Panc1 (cell line): ENCODE data around the gene RC3H1. TPM values are rescaled to one million over a fixed set of nuclear protein-coding genes. Genes with fewer than 3 reads are reported as not detected.

Source experiments
- ATAC-seq: fragments of 200-7000 bp; cut with Tn5 transposase; 2 replicates; pipeline ENCODE4 v1.9.1; 2020; ENCODE audit warnings: mild to moderate bottlenecking, moderate library complexity
- BruUV-seq: library from RNA; stranded (reverse); fragments of 400-500 nt; replicated peaks from 2 replicates; lab custom pipeline; 2021; lab: Mats Ljungman, UMichigan
- CTCF ChIA-PET: fragments of 300-600 bp; sonication (Branson Sonifier 250); formaldehyde crosslinking; loops from one replicate; lab custom pipeline; 2022; ENCODE audit warnings: antibody characterized with exemption; lab: Charles Lee
- POLR2A ChIA-PET: fragments of 300-600 bp; sonication (Branson Sonifier 250); formaldehyde crosslinking; loops from one replicate; lab custom pipeline; 2022; ENCODE audit warnings: antibody characterized with exemption; lab: Charles Lee
- DNase-seq: peaks from one replicate; pipeline ENCODE4 v3.0.0-alpha.2; 2010; ENCODE audit warnings: low read depth, low spot score
- H3K27ac ChIP-seq: 2 replicates; pipeline ENCODE4 v1.5.1; 2011; ENCODE audit warnings: mild to moderate bottlenecking, low read length, inconsistent platforms
- H3K27me3 ChIP-seq: fragments of 200-500 bp; sonication (Bioruptor generic); 2 replicates; pipeline ENCODE4 v1.6.0; 2014; ENCODE audit warnings: low read length, inconsistent platforms; ENCODE audit not compliant: control insufficient read depth, insufficient read depth
- H3K36me3 ChIP-seq: fragments of 200-500 bp; sonication (Bioruptor generic); 2 replicates; pipeline ENCODE4 v1.5.1; 2014; ENCODE audit warnings: inconsistent platforms, mild to moderate bottlenecking, low read length, moderate library complexity; ENCODE audit not compliant: control insufficient read depth, insufficient read depth
- H3K4me1 ChIP-seq: 2 replicates; pipeline ENCODE4 v1.5.1; 2011; ENCODE audit warnings: inconsistent platforms, mild to moderate bottlenecking, low read length, moderate library complexity; ENCODE audit not compliant: control insufficient read depth, insufficient read depth
- H3K4me3 ChIP-seq, 2 experiments: 2 replicates each; pipeline ENCODE4 v1.5.1; 2011 to 2012; ENCODE audit warnings: low read depth in 2 of 2, low read length in 2 of 2, mild to moderate bottlenecking in 2 of 2, inconsistent platforms in 1 of 2, moderate library complexity in 1 of 2
- H3K9me3 ChIP-seq: fragments of 200-500 bp; sonication (Bioruptor generic); 2 replicates; pipeline ENCODE4 v1.5.1; 2014; ENCODE audit warnings: low read depth, mild to moderate bottlenecking, inconsistent platforms, low read length, moderate library complexity; ENCODE audit not compliant: control insufficient read depth, insufficient read depth
- CTCF ChIP-seq: fragments of 450-650 bp; IDR thresholded peaks from 2 replicates; pipeline ENCODE4 v1.5.1; 2017; ENCODE audit warnings: mild to moderate bottlenecking
- POLR2AphosphoS5 ChIP-seq: IDR thresholded peaks from 2 replicates; pipeline ENCODE4 v1.6.1; 2012; ENCODE audit warnings: mild to moderate bottlenecking, low read depth, low read length, moderate library complexity
- SIN3A ChIP-seq: IDR thresholded peaks from 2 replicates; pipeline ENCODE4 v1.6.1; 2012; ENCODE audit warnings: low read depth, mild to moderate bottlenecking, low read length, moderate library complexity, borderline replicate concordance; ENCODE audit not compliant: insufficient read depth
- TCF7L2 ChIP-seq: IDR thresholded peaks from 2 replicates; pipeline ENCODE4 v1.6.1; 2011; ENCODE audit warnings: mild to moderate bottlenecking, low read depth, low read length, inconsistent platforms
- in situ Hi-C: cut with HindIII; loops from 2 replicates; pipeline ENCODE4 v1.10.0; 2016; ENCODE audit warnings: low sequenced_read_pairs, low pct_unique_long_range_greater_than_20kb
- intact Hi-C: fragments of 100-400 bp; cut with micrococcal nuclease; formaldehyde crosslinking; loops from one replicate; pipeline ENCODE4 v1.10.0; 2022; ENCODE audit not compliant: unreplicated experiment
- total RNA-seq: library from RNA; stranded (reverse); gene quantifications from one replicate; pipeline ENCODE4 v1.2.1, GENCODE V29; 2021; ENCODE audit not compliant: unreplicated experiment
- TF ChIP-seq, protein P1 (sequence below), 2 experiments: IDR thresholded peaks; 2 replicates each; pipeline ENCODE4 v1.6.1; 2011 to 2012; ENCODE audit warnings: low read depth in 2 of 2, control low read depth in 1 of 2, low read length in 1 of 2, mild to moderate bottlenecking in 1 of 2, moderate library complexity in 1 of 2; ENCODE audit not compliant: insufficient read depth in 1 of 2

The RC3H1 gene
- total RNA-seq, 1 experiment from 2014 or later: 21.4 TPM

DNA sequence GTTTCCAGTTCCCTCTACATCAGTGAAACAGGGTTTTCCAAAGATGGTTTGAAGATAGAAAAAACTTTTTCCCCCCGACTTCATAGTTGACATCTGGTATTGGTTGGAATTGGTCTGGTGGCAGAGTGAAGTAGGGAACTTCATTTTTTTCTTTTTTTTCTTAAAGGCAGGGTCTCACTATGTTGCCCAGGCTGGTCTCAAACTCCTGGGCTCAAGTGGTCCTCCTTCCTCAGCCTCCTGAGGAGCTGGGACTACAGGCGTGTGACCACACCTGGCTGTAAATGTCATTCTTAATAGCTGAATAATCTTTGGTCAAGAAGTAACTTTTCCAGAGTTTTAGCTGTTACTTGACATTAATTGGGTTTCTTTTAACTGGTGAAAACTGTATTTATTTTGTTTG, 132.3 kb downstream of the RC3H1 start:
- ATAC-seq (no peak), DNase-seq (no peak)
- H3K27ac ChIP-seq: no peak overlapping the region
- no peak for TF ChIP-seq SIN3A
- TF ChIP-seq, protein P1, sequence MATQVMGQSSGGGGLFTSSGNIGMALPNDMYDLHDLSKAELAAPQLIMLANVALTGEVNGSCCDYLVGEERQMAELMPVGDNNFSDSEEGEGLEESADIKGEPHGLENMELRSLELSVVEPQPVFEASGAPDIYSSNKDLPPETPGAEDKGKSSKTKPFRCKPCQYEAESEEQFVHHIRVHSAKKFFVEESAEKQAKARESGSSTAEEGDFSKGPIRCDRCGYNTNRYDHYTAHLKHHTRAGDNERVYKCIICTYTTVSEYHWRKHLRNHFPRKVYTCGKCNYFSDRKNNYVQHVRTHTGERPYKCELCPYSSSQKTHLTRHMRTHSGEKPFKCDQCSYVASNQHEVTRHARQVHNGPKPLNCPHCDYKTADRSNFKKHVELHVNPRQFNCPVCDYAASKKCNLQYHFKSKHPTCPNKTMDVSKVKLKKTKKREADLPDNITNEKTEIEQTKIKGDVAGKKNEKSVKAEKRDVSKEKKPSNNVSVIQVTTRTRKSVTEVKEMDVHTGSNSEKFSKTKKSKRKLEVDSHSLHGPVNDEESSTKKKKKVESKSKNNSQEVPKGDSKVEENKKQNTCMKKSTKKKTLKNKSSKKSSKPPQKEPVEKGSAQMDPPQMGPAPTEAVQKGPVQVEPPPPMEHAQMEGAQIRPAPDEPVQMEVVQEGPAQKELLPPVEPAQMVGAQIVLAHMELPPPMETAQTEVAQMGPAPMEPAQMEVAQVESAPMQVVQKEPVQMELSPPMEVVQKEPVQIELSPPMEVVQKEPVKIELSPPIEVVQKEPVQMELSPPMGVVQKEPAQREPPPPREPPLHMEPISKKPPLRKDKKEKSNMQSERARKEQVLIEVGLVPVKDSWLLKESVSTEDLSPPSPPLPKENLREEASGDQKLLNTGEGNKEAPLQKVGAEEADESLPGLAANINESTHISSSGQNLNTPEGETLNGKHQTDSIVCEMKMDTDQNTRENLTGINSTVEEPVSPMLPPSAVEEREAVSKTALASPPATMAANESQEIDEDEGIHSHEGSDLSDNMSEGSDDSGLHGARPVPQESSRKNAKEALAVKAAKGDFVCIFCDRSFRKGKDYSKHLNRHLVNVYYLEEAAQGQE (IDR thresholded peaks at IDR 0.05; ENCODE audit: insufficient read depth in 1 of 2, low read depth in 2 of 2, low read length in 1 of 2): no peak
- TF ChIP-seq CTCF: no peak
- TF ChIP-seq TCF7L2: no peak
- no peak for TF ChIP-seq POLR2AphosphoS5
- peaks cover 5% of the 10 kb centered on the region; the same call in 1 of the 2 replicates for H3K36me3 ChIP-seq
- H3K4me3 ChIP-seq: no peak overlapping the region
- intact Hi-C loops (no loop called here), in situ Hi-C loops (no loop called here)
- POLR2A ChIA-PET: no interaction called here
- H3K9me3 ChIP-seq: no peaks in the 10 kb centered on the region
- CTCF ChIA-PET: no interaction called here
- H3K4me1 ChIP-seq: no peaks in the 10 kb centered on the region
- BruUV-seq: no TSS peak
- no peaks in the 10 kb centered on the region for H3K27me3 ChIP-seq

- no peak overlapping the region for H3K4me3 ChIP-seq
- no peak for DNase-seq
- no TSS peak for BruUV-seq
- H3K27me3 ChIP-seq: no peaks in the 10 kb centered on the region
- no peaks in the 10 kb centered on the region for H3K4me1 ChIP-seq
- no peak for ATAC-seq
- in situ Hi-C loops (no loop called here), intact Hi-C loops (no loop called here)
- no peak for TF ChIP-seq POLR2AphosphoS5
- TF ChIP-seq, protein P1 (IDR thresholded peaks at IDR 0.05; ENCODE audit: insufficient read depth in 1 of 2, low read depth in 2 of 2, low read length in 1 of 2): no peak
- no peak for TF ChIP-seq CTCF
- no peak for TF ChIP-seq SIN3A
- no peak for TF ChIP-seq TCF7L2
- no peaks in the 10 kb centered on the region for H3K9me3 ChIP-seq
- POLR2A ChIA-PET: no interaction called here
- CTCF ChIA-PET: no interaction called here
- H3K36me3 ChIP-seq: peaks cover 5% of the 10 kb centered on the region; the same call in 1 of the 2 replicates
- H3K27ac ChIP-seq: no peak overlapping the region
Observed at GRCh38 chr1:173888749-173889148, 133.4 kb downstream of the RC3H1 start.
